Activated CD8-positive, alpha-beta T cell treated with anti-CD3 and anti-CD28 coated beads for 36 hours (primary cell): ENCODE data around the gene DBNL. TPM values are rescaled to one million over a fixed set of nuclear protein-coding genes. Genes with fewer than 3 reads are reported as not detected.

Experiments used
- ATAC-seq: fragments of 200-7000 bp; cut with Tn5 transposase; one replicate; pipeline ENCODE4 v1.10.0; 2021; ENCODE audit warnings: mild to moderate bottlenecking, moderate library complexity
- CTCF ChIA-PET: fragments of 350-600 bp; sonication (Branson Sonifier 250); formaldehyde crosslinking; loops from one replicate; lab custom pipeline; 2021; ENCODE audit warnings: antibody characterized with exemption; lab: Charles Lee
- POLR2A ChIA-PET: fragments of 350-600 bp; sonication (Branson Sonifier 250); formaldehyde crosslinking; loops from one replicate; lab custom pipeline; 2021; ENCODE audit warnings: antibody characterized with exemption; lab: Charles Lee
- DNase-seq: peaks from one replicate; pipeline ENCODE4 v3.0.0-alpha.2; 2020
- H3K27ac Mint-ChIP-seq: one replicate; pipeline ENCODE4 v1.8.0; 2021; ENCODE audit warnings: mild to moderate bottlenecking, mixed read lengths
- H3K27me3 Mint-ChIP-seq: one replicate; pipeline ENCODE4 v1.8.0; 2021; ENCODE audit warnings: mixed read lengths
- H3K36me3 Mint-ChIP-seq: one replicate; pipeline ENCODE4 v1.8.0; 2021; ENCODE audit warnings: low read depth, mixed read lengths
- H3K4me1 Mint-ChIP-seq: one replicate; pipeline ENCODE4 v1.8.0; 2021; ENCODE audit warnings: low read depth, mixed read lengths
- H3K4me3 Mint-ChIP-seq: one replicate; pipeline ENCODE4 v1.8.0; 2021; ENCODE audit warnings: mild to moderate bottlenecking, moderate library complexity, mixed read lengths
- H3K9me3 Mint-ChIP-seq: one replicate; pipeline ENCODE4 v1.8.0; 2021; ENCODE audit warnings: mixed read lengths
- CTCF ChIP-seq: fragments of 200-600 bp; IDR thresholded peaks from one replicate; pipeline ENCODE4 v1.8.0; 2022; ENCODE audit warnings: antibody characterized with exemption, mild to moderate bottlenecking
- intact Hi-C: fragments of 100-400 bp; cut with micrococcal nuclease; formaldehyde crosslinking; loops from one replicate; pipeline ENCODE4 v1.10.0; 2022
- total RNA-seq, 2 experiments: library from RNA; stranded (reverse); gene quantifications; one replicate each; pipeline ENCODE4 v1.2.3, GENCODE V29; 2021

Gene DBNL
- total RNA-seq, 2 experiments from 2014 or later, result 108 to 110 TPM

GRCh38 chr7:44079331-44080021 lies 35.0 kb downstream of the DBNL start:
- POLR2A ChIA-PET, result interaction anchor here (0.6 to 8.2 kb wide), 2 partner anchors 13 to 655 kb away, joined by 4 to 79 read pairs; partner anchors contain the start of gene PGAM2
- ATAC-seq (no peak), DNase-seq (peak; percentile 55)
- Mint-ChIP-seq H3K4me3 (no peak overlapping the region), H3K27me3 (no peaks in the 10 kb centered on the region), H3K27ac (peak overlapping the region; percentile 87), H3K36me3 (peaks cover 46% of the 10 kb centered on the region), H3K9me3 (no peaks in the 10 kb centered on the region), H3K4me1 (peaks cover 47% of the 10 kb centered on the region)
- no peak for TF ChIP-seq CTCF
- intact Hi-C loops, result no loop called here
- CTCF ChIA-PET, result interaction anchor here (0.5 kb wide), 1 partner anchor 746 kb away, joined by 3 read pairs; no protein-coding TSS in a partner anchor

DNA sequence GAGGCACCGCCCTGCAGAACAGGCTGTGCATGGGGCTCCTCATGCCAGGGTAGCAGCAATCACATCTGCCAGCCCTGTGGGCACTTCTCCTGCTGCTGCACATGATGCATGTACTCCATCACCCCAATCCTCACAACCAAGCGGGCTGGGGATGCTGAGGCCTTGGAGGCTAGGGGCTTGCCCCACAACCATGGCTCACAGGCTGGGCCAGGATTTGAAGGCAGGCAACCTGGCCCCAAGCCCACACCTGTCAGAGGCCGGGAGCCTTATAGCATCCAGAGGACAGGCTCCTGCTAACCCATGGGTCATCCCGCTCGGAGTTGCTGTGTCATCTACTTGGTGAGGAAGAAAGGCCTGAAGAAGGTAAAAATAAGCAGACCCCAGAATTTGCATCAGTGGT lies 35.6 kb downstream of the DBNL start:
- peak overlapping the region; percentile 87 for H3K27ac Mint-ChIP-seq
- H3K27me3 Mint-ChIP-seq, result no peaks in the 10 kb centered on the region
- DNase-seq (no peak), ATAC-seq (no peak)
- TF ChIP-seq CTCF, result no peak
- POLR2A ChIA-PET, result interaction anchor here (0.6 to 8.2 kb wide), 6 partner anchors 14 to 655 kb away, joined by 3 to 79 read pairs (median 8); partner anchors contain the start of genes AEBP1, PGAM2 and POLD2
- peaks cover 46% of the 10 kb centered on the region for H3K36me3 Mint-ChIP-seq
- CTCF ChIA-PET, result interaction anchor here (1.4 to 2.0 kb wide), 2 partner anchors 60 to 114 kb away, joined by 4 to 7 read pairs; no protein-coding TSS in a partner anchor
- no peaks in the 10 kb centered on the region for H3K9me3 Mint-ChIP-seq
- peak overlapping the region; percentile 78 for H3K4me3 Mint-ChIP-seq
- H3K4me1 Mint-ChIP-seq, result peaks cover 43% of the 10 kb centered on the region
- intact Hi-C loops, result no loop called here

DNA sequence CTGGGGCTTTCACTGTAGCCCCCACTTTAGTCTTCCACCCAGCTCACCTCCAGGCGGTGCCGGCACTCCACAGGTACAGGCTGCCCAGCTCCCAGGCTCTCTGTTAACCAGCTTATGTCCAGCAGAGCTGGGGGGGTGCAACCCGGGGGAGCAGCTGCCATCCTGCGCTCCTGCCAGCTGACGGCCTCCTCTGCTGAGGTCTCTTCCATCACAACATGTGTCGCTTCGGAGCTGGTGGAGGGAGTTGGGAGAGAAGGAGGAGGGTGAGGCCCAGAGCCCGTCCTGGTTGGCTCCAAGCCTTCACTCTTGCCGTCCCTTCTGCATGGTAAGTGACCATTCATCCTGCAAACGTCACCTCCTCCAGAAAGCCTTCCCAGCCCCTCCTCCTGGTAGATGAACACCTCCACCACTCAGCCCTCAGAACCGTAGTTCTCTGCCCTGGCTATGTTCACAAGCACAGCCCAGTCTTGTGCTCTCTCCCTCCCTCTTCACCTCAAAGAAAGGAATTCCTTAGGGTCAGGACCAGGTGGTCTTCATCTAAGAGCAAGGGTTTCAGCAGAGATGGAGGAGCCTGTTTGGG lies 36.3 kb downstream of the DBNL start:
- ATAC-seq, result no peak
- Mint-ChIP-seq H3K9me3 (no peaks in the 10 kb centered on the region), H3K4me3 (peak overlapping the region; percentile 78), H3K27ac (peak overlapping the region; percentile 87), H3K4me1 (peaks cover 43% of the 10 kb centered on the region), H3K27me3 (no peaks in the 10 kb centered on the region), H3K36me3 (peaks cover 43% of the 10 kb centered on the region)
- no peak for TF ChIP-seq CTCF
- ChIA-PET CTCF (interaction anchor here (0.9 to 2.0 kb wide), 9 partner anchors 8 to 116 kb away, joined by 3 to 8 read pairs (median 4); no protein-coding TSS in a partner anchor), POLR2A (interaction anchor here (0.8 to 8.2 kb wide), 9 partner anchors 10 to 42 kb away, joined by 3 to 79 read pairs (median 4); partner anchors contain the start of genes AEBP1, DBNL, PGAM2 and POLD2)
- DNase-seq, result no peak
- intact Hi-C loops, result no loop called here

GRCh38 chr7:44081266-44081748 lies 36.8 kb downstream of the DBNL start:
- ChIA-PET CTCF (interaction anchor here (0.9 to 2.0 kb wide), 9 partner anchors 8 to 115 kb away, joined by 3 to 8 read pairs (median 4); no protein-coding TSS in a partner anchor), POLR2A (interaction anchor here (0.8 to 8.2 kb wide), 8 partner anchors 10 to 41 kb away, joined by 3 to 79 read pairs (median 6); partner anchors contain the start of genes AEBP1, DBNL, PGAM2 and POLD2)
- H3K27me3 Mint-ChIP-seq, result no peaks in the 10 kb centered on the region
- TF ChIP-seq CTCF, result no peak
- no peaks in the 10 kb centered on the region for H3K9me3 Mint-ChIP-seq
- intact Hi-C loops, result no loop called here
- H3K27ac Mint-ChIP-seq, result peak overlapping the region; percentile 87
- DNase-seq (peak; percentile 64), ATAC-seq (no peak)
- peaks cover 43% of the 10 kb centered on the region for H3K4me1 Mint-ChIP-seq
- H3K4me3 Mint-ChIP-seq, result peak overlapping the region; percentile 78
- peaks cover 39% of the 10 kb centered on the region for H3K36me3 Mint-ChIP-seq
